BJ (cell line): Measurements from ENCODE around the gene FHOD3. TPM values are rescaled to one million over a fixed set of nuclear protein-coding genes. Genes with fewer than 3 reads are reported as not detected.
"Not testable (repeated sequence)": the region's sequence is repeated elsewhere in the genome, so short reads cannot be mapped to it uniquely, and the experiment has no call there.

Experiments
- CTCF ChIA-PET: fragments of 350-600 bp; formaldehyde crosslinking; extraction: SDS; loops from one replicate; lab custom pipeline; 2021; ENCODE audit warnings: antibody characterized with exemption, inconsistent platforms; lab: Yijun Ruan, JAX
- POLR2A ChIA-PET: fragments of 300-600 bp; sonication (Branson Sonifier 250); formaldehyde crosslinking; extraction: SDS; loops from one replicate; lab custom pipeline; 2021; ENCODE audit warnings: antibody characterized with exemption; lab: Charles Lee
- DNase-seq: peaks from one replicate; pipeline ENCODE4 v3.0.0-alpha.2; 2011; ENCODE audit warnings: low read depth
- H3K27me3 ChIP-seq: 2 replicates; pipeline ENCODE4 v1.6.0; 2011; ENCODE audit warnings: low read length; ENCODE audit not compliant: control insufficient read depth, insufficient read depth
- H3K36me3 ChIP-seq: 2 replicates; pipeline ENCODE4 v1.5.1; 2011; ENCODE audit warnings: low read length; ENCODE audit not compliant: control insufficient read depth, insufficient read depth
- H3K4me3 ChIP-seq: 2 replicates; pipeline ENCODE4 v1.5.1; 2011; ENCODE audit warnings: low read depth, mild to moderate bottlenecking, control low read depth, low read length
- CTCF ChIP-seq: IDR thresholded peaks from 2 replicates; pipeline ENCODE4 v1.5.1; 2011; ENCODE audit warnings: low read depth, mild to moderate bottlenecking, control low read depth, inconsistent platforms, low read length, moderate library complexity; ENCODE audit not compliant: insufficient read depth
- polyA plus RNA-seq: library from polyadenylated mRNA; depleted of rRNA; stranded (reverse); fragments of >200 nt; gene quantifications from 2 replicates; pipeline ENCODE4 v1.2.3, GENCODE V29; 2011

The FHOD3 gene
- polyA plus RNA-seq, 1 experiment, result 24.6 TPM

- no peak for DNase-seq
- ChIA-PET POLR2A (no interaction called here), CTCF (interaction anchor here (0.9 kb wide), 1 partner anchor 520 kb away, joined by 4 read pairs; no protein-coding TSS in a partner anchor)
- Histone ChIP-seq H3K27me3 (no peaks in the 10 kb centered on the region), H3K4me3 (no peak overlapping the region), H3K36me3 (no peaks in the 10 kb centered on the region; the same call in 1 of the 2 replicates)
- TF ChIP-seq CTCF, result no peak
Observed at GRCh38 chr18:36812678-36813077, 515.2 kb downstream of the FHOD3 start.

- no peak for TF ChIP-seq CTCF
- ChIA-PET POLR2A (no interaction called here), CTCF (interaction anchor here (0.9 kb wide), 1 partner anchor 520 kb away, joined by 4 read pairs; no protein-coding TSS in a partner anchor)
- no peak for DNase-seq
- H3K4me3 ChIP-seq, result no peak overlapping the region
- peaks cover 2% of the 10 kb centered on the region; the same call in 1 of the 2 replicates for H3K36me3 ChIP-seq
- H3K27me3 ChIP-seq, result no peaks in the 10 kb centered on the region
Observed at GRCh38 chr18:36813101-36813775, 515.7 kb downstream of the FHOD3 start.

GRCh38 chr18:36813824-36814223 is 516.3 kb downstream of the FHOD3 start:
- H3K4me3 ChIP-seq, result no peak overlapping the region
- CTCF ChIA-PET, result no interaction called here
- no peak for DNase-seq
- H3K27me3 ChIP-seq, result no peaks in the 10 kb centered on the region
- no peak for TF ChIP-seq CTCF
- H3K36me3 ChIP-seq, result peaks cover 2% of the 10 kb centered on the region; the same call in 1 of the 2 replicates
- POLR2A ChIA-PET, result no interaction called here

GRCh38 chr18:36814994-36815393 is 517.5 kb downstream of the FHOD3 start:
- no peak for TF ChIP-seq CTCF
- ChIA-PET CTCF (no interaction called here), POLR2A (no interaction called here)

GRCh38 chr18:36816096-36816495 is 518.6 kb downstream of the FHOD3 start:
- H3K36me3 ChIP-seq, H3K4me3 ChIP-seq, POLR2A ChIA-PET, DNase-seq, H3K27me3 ChIP-seq: not testable (repeated sequence)
- CTCF ChIA-PET, result interaction anchor here (0.6 kb wide), 1 partner anchor 12 kb away, joined by 3 read pairs; no protein-coding TSS in a partner anchor

More at GRCh38 chr18:36814994-36815393, 517.5 kb downstream of the FHOD3 start:
- Histone ChIP-seq H3K36me3 (peaks cover 2% of the 10 kb centered on the region; the same call in 1 of the 2 replicates), H3K4me3 (no peak overlapping the region), H3K27me3 (no peaks in the 10 kb centered on the region)
- DNase-seq, result no peak

- ChIA-PET CTCF (interaction anchor here (0.6 to 0.7 kb wide), 2 partner anchors 34 to 240 kb away, joined by 3 read pairs; no protein-coding TSS in a partner anchor), POLR2A (no interaction called here)
- DNase-seq, result no peak
- Histone ChIP-seq H3K36me3 (peaks cover 2% of the 10 kb centered on the region; the same call in 1 of the 2 replicates), H3K4me3 (no peak overlapping the region), H3K27me3 (no peaks in the 10 kb centered on the region)
- TF ChIP-seq CTCF, result no peak
Observed at GRCh38 chr18:36817039-36817438, 519.5 kb downstream of the FHOD3 start.
